Measurements from ENCODE around the gene NAP1L4. TPM values are rescaled to one million over a fixed set of nuclear protein-coding genes. Genes with fewer than 3 reads are reported as not detected.
A peak's percentile ranks its signal among the peaks of the same experiment; 100 is the strongest.

The NAP1L4 gene
- total RNA-seq, 2 donors from 2014 or later: 45.9 to 57.7 TPM

DNA sequence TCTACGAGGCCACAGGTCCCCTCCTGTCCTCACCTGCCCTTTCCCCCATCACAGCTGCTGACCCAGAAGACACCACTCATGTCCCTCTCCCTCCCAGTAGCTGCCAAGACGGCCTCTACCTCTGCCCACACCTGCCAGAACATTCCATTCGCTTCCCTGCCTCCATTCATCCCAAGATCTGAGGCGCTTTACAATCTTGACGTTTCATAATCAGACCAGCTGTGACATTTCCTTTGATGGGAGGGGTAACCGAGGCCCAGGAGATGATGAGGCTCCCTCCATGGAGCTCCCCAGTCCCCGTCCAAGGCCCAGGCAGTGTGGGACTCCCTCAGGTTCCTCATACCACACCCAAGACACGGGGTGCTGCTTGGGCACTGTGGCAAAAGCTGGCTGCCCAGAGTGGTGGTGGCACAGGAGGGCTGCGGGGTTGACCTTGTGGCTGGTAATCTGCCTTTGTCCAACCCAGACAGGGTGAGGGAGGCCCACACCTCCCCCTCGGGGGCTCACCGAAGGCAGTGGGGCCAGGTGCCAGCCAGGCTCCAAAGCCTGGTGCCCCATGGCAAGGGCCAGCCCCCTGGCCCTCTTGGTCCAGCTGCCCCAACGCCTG is 80.2 kb downstream of the NAP1L4 start:
- TF ChIP-seq POLR2A (IDR thresholded peaks at IDR 0.05): no peak
- TF ChIP-seq, protein P1, sequence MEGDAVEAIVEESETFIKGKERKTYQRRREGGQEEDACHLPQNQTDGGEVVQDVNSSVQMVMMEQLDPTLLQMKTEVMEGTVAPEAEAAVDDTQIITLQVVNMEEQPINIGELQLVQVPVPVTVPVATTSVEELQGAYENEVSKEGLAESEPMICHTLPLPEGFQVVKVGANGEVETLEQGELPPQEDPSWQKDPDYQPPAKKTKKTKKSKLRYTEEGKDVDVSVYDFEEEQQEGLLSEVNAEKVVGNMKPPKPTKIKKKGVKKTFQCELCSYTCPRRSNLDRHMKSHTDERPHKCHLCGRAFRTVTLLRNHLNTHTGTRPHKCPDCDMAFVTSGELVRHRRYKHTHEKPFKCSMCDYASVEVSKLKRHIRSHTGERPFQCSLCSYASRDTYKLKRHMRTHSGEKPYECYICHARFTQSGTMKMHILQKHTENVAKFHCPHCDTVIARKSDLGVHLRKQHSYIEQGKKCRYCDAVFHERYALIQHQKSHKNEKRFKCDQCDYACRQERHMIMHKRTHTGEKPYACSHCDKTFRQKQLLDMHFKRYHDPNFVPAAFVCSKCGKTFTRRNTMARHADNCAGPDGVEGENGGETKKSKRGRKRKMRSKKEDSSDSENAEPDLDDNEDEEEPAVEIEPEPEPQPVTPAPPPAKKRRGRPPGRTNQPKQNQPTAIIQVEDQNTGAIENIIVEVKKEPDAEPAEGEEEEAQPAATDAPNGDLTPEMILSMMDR (IDR thresholded peaks at IDR 0.05): no peak
- 20 to 21% methylated on average over 7 to 12 of the region's 12 CpGs for WGBS, 2 donors
- intact Hi-C loops (cut with DNase I): no loop called here
- Histone ChIP-seq H3K27ac (peak overlapping the region; percentile 87 to 93 (median 92)), H3K27me3 (no peaks in the 10 kb centered on the region), H3K36me3 (replicated peaks in 1 of 2; ENCODE audit: insufficient read depth in 1 of 2, low read depth in 2 of 2) (no peaks in the 10 kb centered on the region), H3K4me3 (no peak overlapping the region), H3K4me1 (peaks cover 31% of the 10 kb centered on the region), H3K9me3 (no peaks in the 10 kb centered on the region)
- ATAC-seq (peak; percentile 17), DNase-seq (peak; percentile 41 to 66 (median 58))

DNA sequence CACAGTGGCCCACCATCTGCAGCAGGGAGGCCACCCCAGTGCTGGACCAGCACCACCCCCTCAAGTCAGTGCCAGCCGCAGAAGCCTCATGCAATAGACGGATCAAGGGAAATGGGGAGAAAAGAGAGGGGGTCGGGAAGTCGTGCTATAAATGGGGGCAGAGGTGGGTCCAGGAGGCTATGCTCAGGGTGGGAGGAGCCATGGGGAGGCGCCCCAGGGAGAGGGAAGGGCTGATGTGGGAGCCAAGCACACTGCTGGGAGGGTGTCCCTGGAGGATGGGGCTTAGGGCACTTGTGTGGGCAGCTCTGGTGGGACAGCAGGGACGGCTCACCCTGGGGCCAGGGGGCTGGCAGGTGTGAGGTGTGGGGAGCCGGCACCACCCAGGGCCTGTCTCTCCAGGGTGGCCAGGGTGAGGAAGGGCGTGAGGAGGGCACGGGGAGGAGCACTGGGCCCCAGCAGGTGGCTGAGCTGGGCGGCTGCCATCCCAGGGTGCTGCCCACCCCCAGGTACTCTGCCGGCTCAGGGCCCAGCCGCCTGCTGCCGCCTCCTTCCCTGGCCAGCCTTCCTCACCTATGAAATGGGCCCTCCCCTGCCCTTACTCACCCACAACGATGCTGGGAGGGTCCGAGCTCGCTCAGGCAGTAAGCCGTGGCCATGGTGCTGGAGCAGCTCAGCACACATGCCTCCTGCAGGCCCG is 80.9 kb downstream of the NAP1L4 start:
- no peaks in the 10 kb centered on the region for H3K27me3 ChIP-seq
- no peaks in the 10 kb centered on the region for H3K36me3 ChIP-seq (replicated peaks in 1 of 2; ENCODE audit: insufficient read depth in 1 of 2, low read depth in 2 of 2)
- H3K4me3 ChIP-seq: no peak overlapping the region
- no peaks in the 10 kb centered on the region for H3K9me3 ChIP-seq
- DNase-seq (peak in 2 of 4 donors; percentile 57 to 59), ATAC-seq (no peak)
- H3K4me1 ChIP-seq: peaks cover 31% of the 10 kb centered on the region
- WGBS, 2 donors: 78 to 89% methylated on average over 11 to 18 of the region's 18 CpGs
- H3K27ac ChIP-seq: peak overlapping the region; percentile 87 to 93 (median 92)
- intact Hi-C loops (cut with DNase I): no loop called here
- TF ChIP-seq POLR2A (IDR thresholded peaks at IDR 0.05): no peak
- TF ChIP-seq, protein P1 (IDR thresholded peaks at IDR 0.05): no peak

DNA sequence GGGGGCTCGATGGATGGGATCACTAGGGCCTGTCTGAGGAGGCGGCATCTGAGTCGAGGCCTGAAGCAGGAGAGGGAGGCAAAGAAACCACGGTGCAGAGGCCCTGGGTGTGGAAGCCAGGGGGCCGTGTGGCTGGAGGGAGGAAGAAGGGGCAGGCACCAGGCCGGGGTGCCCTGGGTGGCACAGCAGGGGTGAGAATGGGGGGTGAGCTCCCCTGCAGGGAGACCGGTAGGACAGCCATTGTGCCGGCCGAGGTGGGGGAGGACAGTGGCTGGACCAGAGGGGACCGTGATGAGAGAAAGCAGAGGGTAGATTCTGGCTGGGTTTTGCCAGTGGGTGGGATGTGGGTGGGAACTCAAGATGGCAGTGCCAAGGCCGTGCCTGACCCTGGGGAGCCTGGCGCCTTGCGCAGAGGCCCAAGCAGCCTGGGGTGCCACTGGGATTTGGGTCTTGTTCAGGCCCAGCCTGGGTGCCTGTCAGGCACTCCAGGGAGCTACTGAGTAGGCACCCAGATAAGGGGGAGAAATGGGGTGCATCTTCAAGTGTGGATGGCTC is 81.7 kb downstream of the NAP1L4 start:
- Histone ChIP-seq H3K4me3 (no peak overlapping the region), H3K27ac (peak overlapping the region in 1 of 4 donors; percentile 93), H3K36me3 (replicated peaks in 1 of 2; ENCODE audit: insufficient read depth in 1 of 2, low read depth in 2 of 2) (no peaks in the 10 kb centered on the region), H3K4me1 (peaks cover 31% of the 10 kb centered on the region), H3K9me3 (no peaks in the 10 kb centered on the region), H3K27me3 (no peaks in the 10 kb centered on the region)
- WGBS, 2 donors: 91 to 93% methylated on average over 13 of the region's 13 CpGs
- DNase-seq (no peak), ATAC-seq (no peak)
- TF ChIP-seq, protein P1 (IDR thresholded peaks at IDR 0.05): no peak
- TF ChIP-seq POLR2A (IDR thresholded peaks at IDR 0.05): no peak
- intact Hi-C loops (cut with DNase I): no loop called here

DNA sequence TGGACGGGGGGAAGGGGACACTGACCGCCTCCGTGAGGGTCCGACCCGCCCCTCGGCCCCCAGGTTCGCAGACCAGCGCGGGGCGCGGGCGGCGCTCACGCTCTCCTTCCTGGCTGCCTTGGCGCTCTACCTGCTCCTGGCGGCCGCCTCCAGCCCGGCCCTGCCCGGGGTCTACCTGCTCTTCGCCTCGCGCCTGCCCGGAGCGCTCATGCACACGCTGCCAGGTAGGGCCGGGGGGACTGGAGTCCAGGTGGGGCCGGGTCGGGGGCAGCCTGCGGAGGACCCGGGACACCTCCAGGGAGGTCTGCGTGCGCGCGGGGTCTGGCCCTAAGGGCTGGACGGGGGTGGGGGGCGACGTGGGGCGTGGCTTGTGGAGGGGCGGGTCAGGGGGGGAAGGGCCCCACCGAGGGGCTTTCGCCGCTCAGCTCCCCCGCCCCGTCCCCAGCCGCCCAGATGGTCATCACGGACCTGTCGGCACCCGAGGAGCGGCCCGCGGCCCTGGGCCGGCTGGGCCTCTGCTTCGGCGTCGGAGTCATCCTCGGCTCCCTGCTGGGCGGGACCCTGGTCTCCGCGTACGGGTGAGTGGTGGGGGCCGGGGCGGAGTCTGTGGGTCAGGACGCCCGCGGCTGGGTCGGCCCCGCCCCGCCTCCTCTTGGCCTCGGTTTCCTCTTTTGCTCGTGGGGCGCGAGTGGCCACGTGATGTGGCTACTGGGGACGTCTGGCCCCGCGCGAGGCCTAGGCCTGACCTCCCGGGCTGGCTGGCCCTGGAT is 82.8 kb downstream of the NAP1L4 start:
- WGBS, 2 donors: 47 to 60% methylated on average over 4 to 45 of the region's 78 CpGs
- DNase-seq (no peak), ATAC-seq (no peak)
- H3K36me3 ChIP-seq (replicated peaks in 1 of 2; ENCODE audit: insufficient read depth in 1 of 2, low read depth in 2 of 2): no peaks in the 10 kb centered on the region
- peaks cover 31% of the 10 kb centered on the region for H3K4me1 ChIP-seq
- TF ChIP-seq POLR2A (IDR thresholded peaks at IDR 0.05): no peak
- TF ChIP-seq, protein P1 (IDR thresholded peaks at IDR 0.05): no peak
- intact Hi-C loops (cut with DNase I): no loop called here
- H3K27ac ChIP-seq: no peak overlapping the region
- H3K27me3 ChIP-seq: no peaks in the 10 kb centered on the region
- H3K4me3 ChIP-seq: no peak overlapping the region
- H3K9me3 ChIP-seq: no peaks in the 10 kb centered on the region
